TTC549 (cell line): Measurements from ENCODE around the gene IRF7.

ENCODE experiments used
- FAIRE-seq: peaks from 2 replicates; lab custom pipeline; 2012; peaks lifted over from hg19 to GRCh38; lab: Jason Lieb, UNC

IRF7 gene

DNA sequence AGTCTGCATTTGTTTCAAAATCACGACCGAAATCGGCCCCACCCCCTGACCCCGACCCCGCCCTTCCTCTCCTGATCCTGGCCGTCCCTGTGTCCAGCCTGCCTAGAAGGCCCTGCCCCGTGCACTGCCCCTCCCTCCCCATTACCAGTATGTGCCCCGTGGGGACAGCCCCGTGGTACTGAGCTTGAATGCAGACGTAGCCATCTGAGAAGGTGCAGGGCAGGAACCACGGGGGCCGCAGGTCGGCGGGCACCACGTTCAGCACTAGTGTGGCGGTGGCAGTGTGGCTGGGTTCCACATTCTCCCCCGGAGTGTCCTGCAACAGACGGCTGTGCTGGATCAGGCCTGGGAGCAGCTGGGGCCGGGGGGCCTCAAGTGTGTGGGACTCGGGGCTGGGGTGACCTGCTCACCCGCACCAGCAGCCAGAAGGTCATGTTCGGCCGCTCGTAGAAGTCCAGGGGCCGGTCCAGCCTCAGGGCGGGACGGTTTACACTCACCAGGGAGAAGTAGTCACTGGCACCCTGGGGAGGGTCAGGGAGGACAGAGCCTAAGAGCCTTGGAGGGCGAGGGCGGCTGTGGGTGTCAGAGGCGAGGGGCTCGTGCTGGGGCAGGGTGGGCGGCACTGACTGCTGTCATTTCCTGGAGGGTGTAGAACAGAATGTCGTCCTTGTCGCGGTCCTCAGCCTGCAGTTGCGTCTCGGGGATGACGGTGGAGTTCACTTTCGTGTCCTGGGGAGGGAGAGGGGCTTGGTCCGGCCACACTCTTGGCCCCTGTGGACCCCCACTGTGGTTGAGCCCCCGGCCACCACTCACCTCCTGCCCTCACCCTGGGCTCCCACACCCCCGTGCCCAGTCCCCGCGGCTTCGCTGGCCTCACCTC lies 5.4 kb upstream of the IRF7 start:
- FAIRE-seq = no peak

DNA sequence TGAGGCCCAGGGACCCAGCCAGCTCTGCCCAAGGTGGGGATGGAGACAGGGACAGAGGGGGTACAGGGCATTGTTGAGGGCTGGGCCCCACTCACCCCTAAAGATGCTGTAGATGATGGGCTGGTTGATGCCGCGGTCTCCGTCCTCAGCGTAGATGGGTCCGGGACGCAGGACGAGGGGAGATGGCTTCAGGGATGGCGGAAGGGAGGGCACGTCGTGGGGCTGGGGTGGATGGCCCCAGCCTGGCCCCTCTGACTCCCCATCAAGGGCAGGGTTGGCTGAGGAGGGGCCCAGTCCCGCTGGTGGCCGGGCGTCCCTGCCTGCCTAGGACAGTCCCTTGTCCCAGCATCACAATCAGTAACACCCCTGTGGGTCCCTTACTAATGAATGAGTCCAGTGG lies 4.5 kb upstream of the IRF7 start:
- no peak for FAIRE-seq

- no peak for FAIRE-seq
These were observed 3.9 kb upstream of the IRF7 start for GRCh38 chr11:619628-620050.

- FAIRE-seq = no peak
These were observed 3.3 kb upstream of the IRF7 start for GRCh38 chr11:618856-619627.

GRCh38 chr11:617912-618682 lies 2.3 kb upstream of the IRF7 start:
- no peak for FAIRE-seq

DNA sequence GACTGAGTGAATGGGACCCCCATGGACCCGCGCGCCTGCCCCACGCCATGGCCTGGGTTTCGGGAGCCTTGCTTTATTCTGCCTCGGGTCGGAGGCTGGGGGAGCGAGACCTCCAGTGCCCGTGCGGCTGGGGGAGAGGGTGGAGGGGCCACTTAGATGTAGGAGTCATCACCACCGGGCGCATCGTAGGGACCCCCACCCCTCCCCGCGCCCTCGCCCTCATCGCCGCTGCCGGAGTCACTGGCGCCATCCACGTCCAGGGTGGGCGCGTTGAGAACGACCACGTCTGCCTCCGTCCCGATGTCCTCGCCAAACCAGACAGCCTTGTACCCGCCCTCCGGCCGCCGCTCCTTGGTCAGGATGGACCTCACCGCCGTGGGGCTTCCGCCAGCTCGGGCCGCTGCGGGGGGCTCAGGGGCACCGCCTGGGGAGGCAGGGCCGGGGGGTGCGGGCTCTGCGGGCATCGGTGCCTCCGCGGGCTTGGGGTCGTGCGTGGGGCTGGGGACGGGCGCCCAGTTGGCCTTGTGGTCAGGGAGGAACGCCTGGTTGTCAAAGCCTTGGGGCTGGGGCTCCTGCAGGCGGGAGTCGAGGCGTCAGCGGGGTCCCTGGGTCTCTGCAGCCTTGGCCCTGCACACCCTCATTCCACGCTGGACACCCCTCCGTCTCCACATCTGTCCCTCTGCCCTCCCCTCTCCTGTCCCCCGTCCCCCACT lies 1.6 kb upstream of the IRF7 start:
- FAIRE-seq = no peak

DNA sequence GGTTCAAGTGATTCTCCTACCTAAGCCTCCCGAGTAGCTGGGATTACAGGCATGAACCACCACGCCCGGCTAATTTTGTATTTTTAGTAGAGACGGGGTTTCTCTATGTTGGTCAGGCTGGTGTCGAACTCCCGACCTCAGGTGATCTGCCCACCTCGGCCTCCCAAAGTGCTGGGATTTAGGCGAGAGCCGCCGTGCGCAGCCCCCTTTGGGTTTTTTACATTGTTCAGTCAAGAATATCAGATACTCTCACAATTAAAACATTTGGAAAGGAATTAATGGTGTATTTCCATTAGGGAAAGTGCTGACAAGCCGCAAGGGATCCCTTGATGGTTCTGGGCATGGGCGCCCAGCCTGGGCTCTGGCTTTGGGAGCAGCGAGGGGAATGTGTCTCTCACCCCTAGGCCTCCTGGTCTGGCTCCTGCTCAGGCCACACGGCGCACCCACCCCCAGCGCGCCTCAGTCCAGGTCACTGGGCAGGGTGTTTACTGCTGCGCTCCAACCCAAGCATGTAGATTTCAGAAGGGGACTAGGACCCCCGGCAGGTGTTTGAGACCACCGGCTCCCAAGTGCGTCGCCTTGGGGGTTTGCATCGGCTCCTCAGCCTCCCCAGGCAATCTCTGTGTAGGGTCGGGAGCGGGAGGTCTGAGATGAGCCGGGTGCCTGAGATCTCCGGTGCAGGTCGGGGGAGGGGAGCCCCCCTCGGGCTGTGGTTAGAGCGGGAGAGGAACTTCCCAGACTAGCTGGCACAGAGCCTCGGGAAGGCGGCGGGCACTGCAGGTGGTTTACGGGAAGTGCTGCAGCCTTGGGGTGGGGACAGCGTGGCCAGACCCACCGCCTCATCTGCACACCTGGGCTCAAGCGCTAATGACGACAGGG lies 809 bp upstream of the IRF7 start:
- FAIRE-seq = no peak

GRCh38 chr11:614623-615503 lies 887 bp downstream of the IRF7 start:
- no peak for FAIRE-seq

DNA sequence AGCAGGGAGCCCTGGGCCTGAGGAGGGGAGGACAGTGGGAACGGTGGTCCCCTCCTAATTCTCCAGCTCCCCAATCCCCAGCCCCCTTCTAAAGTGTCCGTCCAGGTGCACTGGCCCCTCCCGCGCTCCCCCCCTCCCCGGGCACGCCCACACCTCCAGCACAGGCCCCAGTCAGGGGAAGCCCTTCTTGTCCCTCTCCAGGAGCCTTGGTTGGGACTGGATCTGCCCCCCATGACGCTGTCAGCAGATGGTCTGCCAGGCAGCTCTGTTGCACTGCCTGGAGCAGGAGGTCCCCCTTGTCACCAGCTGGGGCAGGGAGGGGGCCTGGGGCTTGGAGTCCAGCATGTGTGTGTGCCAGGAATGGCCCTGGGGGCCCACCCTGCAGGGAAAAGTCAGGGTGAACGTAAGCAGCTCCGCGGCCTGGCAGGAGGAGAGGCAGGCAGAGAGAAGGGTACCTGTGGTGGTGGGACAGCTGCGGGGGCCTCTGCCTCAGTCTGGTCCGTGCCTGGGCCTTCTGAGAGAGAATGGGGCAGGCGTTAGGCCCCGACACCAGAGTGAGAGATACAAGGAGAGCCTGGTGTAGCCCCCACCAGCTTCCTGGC lies 1.6 kb downstream of the IRF7 start:
- FAIRE-seq = no peak

DNA sequence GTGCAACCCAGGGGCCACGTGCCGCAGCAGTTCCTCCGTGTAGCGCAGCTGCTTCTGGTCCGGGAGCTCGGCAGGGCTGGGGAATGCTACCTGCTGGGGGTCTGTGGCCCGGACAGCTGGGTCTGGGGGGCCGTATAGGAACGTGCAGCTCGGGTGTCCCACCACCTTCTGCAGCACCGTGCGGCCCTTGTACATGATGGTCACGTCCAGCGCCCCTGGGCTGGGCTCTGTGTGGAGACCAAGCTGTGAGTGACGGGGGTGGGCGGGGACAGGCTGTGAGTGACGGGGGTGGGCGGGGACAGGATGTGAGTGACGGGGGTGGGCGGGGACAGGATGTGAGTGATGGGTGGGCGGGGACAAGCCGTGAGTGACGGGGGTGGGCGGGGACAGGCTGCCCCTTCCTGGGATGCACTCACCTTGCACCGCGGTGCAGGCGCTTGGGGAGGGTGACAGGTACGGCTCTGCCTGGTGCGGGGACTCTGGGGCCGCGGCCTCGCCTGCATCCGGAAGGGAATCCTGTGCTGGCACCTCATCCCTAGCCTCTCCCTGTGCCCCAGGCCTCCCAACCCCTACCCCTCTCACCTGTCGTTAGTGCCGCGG lies 2.3 kb downstream of the IRF7 start:
- no peak for FAIRE-seq

- no peak for FAIRE-seq
These were observed 2.8 kb downstream of the IRF7 start for GRCh38 chr11:612961-613300.

DNA sequence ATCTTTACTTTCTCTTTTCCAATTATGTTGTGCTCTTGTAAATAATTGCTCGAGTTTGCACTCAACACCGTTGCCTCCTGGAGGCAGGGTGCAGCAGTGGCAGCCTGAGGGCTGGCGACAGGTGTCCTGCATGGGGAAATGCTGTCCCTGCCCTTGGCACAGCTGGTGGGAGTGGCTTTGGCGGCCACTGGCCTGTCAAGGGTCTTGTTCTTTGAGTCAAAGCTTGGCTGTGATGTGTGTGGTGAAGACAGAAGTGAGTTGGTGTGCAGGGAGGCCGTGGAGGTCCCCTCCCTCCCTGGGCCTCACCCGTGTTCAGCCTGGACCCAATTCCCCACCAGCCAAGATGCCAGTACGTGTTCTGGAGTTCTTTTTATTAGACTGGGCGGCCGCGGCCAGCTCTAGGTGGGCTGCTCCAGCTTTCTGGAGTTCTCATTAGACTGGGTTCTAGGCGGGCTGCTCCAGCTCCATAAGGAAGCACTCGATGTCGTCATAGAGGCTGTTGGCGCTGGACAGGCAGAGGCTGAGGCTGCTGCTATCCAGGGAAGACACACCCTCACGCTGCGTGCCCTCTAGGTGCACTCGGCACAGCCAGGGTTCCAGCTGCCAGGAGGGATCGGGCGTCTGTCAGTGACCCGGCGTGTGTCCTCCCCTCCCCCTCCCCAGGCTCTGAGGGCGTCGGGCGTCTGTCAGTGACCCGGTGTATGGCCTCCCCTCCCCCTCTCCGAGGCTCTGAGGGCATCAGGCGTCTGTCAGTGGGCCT lies 3.4 kb downstream of the IRF7 start:
- FAIRE-seq = no peak

- FAIRE-seq = no peak
These were observed 4.5 kb downstream of the IRF7 start for GRCh38 chr11:611001-611996.

DNA sequence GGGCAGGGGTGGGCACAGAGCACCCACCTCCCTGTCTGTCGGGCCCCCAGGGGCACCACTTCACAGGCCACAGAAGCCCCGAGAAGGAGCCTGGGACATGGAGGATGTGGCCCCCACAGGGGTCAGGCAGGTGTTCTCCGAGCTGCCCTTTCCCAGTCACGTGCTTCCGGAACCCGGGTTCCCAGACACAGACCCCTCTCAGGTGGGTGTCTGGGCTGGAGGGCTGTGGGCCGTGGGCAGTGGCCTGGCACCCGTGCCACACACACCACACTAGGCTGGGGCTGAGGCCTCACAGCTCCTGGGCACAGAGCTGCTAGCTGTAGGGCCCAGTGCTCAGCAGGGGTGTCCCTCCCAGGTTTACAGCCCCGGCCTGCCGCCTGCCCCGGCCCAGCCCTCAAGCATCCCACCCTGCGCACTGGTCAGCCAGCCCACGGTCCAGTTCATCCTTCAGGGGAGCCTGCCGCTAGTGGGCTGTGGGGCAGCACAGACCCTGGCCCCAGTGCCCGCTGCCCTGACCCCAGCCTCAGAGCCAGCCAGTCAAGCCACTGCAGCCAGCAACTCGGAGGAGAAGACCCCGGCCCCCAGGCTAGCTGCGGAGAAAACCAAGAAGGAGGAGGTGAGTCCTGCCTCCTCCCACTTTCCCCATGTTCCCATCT lies 5.5 kb downstream of the IRF7 start:
- no peak for FAIRE-seq

GRCh38 chr11:609341-609811 lies 6.4 kb downstream of the IRF7 start:
- FAIRE-seq = no peak

GRCh38 chr11:608791-609251 lies 6.9 kb downstream of the IRF7 start:
- FAIRE-seq = no peak
